ENCODE measurements around the gene SRL.

GRCh38 chr16:4253394-4254150, 11.7 kb upstream of the SRL start:
- TF ChIP-seq EP300 (IDR thresholded peaks at IDR 0.05; ENCODE audit: low read depth in 2 of 2, low read length in 2 of 2) (no peak), EP300 (CRISPR knock-in tag; IDR thresholded peaks at IDR 0.05; ENCODE audit: borderline replicate concordance) (no peak; the same call in 1 of the 2 replicates), PHF8 (CRISPR knock-in tag; IDR thresholded peaks at IDR 0.05) (peak; percentile 92), SOX5 (CRISPR knock-in tag; IDR thresholded peaks at IDR 0.05; ENCODE audit: borderline replicate concordance) (peak; percentile 41), ZNF781 (CRISPR knock-in tag; IDR thresholded peaks at IDR 0.05; ENCODE audit: borderline replicate concordance, not compliant biosample characterization) (no peak), POLR2A (IDR thresholded peaks at IDR 0.05; ENCODE audit: insufficient read depth in 1 of 2, low read depth in 2 of 2, low read length in 2 of 2) (peak; percentile 87), TP53 (CRISPR knock-in tag; conservative IDR thresholded peaks at IDR 0.05) (0 out of 2 replicates have a peak, but pooled peaks have one; percentile 62)

All from HepG2 (cell line).